Adipose tissue (tissue), 3 donors: ENCODE results near the gene DENND5A. TPM values are rescaled to one million over a fixed set of nuclear protein-coding genes. Genes with fewer than 3 reads are reported as not detected.

Source experiments
- H3K27ac ChIP-seq: one replicate; pipeline ENCODE4 v1.5.1; 2013; ENCODE audit warnings: low read depth, low read length
- WGBS, 3 donors: extraction: QIAGEN DNeasy Blood & Tissue Kit; methylation state at CpG; one replicate each; pipeline ENCODE4 v1.1.7; 2013; 5-methylcytosine and 5-hydroxymethylcytosine counted together
- polyA plus RNA-seq, 3 donors: library from polyadenylated mRNA; stranded (reverse); fragments of 200-250 nt; gene quantifications; one replicate each; pipeline ENCODE4 v1.2.3, GENCODE V29; 2013
- donor health status: healthy with polysubstance abuse.
- donor health status: Bipolar disorder and iron deficiency.
- donor health status: healthy.

Gene DENND5A
- polyA plus RNA-seq, 3 donors = 39.3 to 79.4 (median 70.3) TPM

DNA sequence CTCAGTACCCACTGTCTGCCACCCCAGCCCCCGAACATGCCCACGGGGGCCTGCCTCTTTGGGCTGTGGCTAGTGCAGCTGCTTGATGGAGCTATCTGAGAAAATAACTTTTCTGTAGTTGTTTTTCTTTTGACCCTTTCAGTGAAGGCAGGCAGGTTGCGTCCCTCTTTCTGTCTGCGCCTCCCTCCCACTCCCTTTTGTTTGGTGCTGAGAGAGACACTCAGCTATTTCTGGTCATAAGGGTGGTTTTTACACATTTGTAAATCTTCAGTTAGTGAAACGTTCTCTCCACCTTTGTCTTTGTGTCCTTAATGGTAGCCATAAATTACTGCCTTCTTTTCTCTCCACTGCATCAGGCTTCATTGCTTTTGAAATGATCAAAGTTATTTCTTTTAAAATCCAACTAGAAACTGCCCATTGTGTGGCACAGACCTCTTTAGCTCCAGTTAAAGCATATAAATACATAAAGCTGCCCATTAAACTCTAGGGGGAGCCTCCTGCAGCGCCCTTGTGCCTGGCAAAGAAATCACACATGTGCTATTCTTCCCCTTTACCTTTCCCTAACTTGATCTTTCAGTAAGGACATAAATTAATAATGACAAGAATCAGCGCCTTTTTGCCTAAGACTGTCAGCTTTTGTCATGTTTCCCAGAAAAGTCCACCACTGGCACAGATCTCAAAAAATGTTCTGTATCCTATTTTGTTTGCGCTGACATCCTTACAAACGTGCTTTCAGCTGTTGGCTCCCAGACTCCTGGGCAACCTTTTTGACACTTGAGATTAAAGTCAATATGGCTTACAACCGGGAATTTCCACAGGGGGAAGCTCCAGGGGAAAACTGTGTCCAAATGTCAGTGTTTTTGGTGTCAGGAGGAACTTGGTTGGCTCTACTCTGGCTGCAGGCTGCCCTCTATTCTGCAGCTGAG, 172.0 kb downstream of the DENND5A start:
- 55 to 78% (median 77%) methylated on average over 10 of the region's 10 CpGs for WGBS, 3 donors
- no peak overlapping the region for H3K27ac ChIP-seq

DNA sequence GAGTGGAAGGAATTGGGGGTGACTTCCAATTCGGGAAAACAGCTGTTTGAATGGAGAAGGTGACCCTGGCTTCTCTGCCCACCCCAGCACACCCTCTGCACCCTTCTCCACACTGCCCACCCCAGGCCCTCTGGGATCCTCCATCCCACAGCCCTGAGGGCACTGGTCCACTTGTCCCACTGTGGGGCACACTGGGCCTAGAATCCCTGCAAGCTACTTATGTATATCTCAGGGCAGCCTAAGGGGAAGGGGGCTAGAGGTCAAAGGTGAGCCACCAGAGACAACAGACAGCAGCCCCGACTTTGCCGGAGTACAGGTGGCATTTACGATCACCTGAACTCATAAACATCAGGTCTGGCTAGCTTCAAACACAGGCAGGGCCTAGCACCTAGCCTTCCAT, 173.1 kb downstream of the DENND5A start:
- 68 to 84% (median 80%) methylated on average over 4 of the region's 4 CpGs for WGBS, 3 donors
- no peak overlapping the region for H3K27ac ChIP-seq

DNA sequence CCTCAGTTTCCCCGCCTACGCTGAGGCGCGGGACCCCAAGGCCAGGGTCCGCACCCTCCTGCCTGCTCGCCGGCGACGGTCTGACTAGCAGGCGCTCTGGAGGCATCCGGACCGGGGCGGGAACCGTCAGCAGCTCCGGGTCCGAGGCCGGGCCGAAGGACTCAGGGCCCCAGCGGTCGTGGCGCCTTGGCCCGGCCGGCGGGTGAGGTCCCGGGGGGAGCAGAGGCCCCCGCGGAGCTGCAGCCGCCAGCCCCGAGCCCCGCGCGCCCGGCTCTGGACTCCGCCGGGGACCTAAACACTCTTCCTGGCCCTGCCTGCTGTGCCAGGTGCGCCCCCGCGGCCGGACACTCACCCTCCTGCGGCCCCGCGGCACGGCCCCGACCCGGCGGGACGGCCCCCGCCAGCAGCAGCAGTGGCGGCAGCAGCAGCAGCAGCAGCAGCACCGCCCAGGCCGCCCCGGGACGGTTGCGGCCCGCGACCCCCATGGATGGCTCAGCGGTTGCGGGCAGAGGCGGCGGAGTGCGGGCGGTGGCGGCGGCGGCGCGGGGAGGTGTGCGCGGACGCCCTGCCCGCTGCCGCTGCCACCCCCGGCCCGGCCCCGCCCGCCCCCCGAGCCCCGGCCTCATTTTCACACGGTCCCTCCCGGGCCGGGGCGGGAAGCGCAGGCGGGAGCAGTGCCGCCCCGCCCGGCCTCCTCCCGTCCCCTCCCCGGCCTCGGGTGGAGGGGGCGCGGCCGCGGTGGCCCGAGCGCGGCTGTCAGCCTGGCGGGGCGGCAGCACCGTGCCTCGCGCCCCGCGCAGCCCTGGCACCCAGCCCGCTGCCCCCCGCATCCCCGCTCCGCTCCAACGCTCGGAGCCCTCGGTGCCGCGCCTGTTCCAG, 173.9 kb downstream of the DENND5A start, which contains the start of gene SCUBE2:
TSS of gene SCUBE2 (minus strand) at position 556 of the 879 bp plus-strand sequence. CDS start at position 485, 71 bp downstream.
- WGBS, 3 donors = 1 to 3% (median 2%) methylated on average over 80 to 110 of the region's 113 CpGs
- H3K27ac ChIP-seq = no peak within 1 kb of the TSS

DNA sequence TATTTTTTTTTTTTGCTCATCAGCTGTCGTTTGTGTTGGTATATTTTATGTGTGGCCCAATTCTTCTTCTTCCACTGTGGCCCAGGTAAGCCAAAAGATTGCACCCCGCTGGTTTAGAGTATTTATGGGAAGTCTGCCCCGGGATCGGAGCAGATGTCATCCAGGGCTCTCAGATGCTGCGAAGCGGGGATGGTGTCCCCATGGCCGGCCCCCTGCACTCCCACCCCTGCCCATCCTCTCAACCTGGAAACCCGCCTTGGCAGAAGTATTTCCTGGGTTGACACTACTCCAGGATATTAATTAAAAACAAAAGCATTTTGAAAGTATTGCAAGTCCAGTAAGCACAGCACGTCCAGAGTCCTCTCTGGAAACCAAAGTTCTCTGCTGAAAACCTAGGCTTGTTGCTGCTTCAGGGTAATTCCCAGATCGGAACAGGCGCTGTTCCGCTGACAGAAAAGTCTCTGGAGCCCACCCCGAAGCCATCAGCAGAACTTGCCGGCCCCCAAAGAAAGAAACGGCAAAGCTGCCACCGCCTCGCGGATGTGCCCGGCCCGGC, 174.6 kb downstream of the DENND5A start:
- 29 to 43% (median 32%) methylated on average over 18 to 20 of the region's 20 CpGs for WGBS, 3 donors
- no peak overlapping the region for H3K27ac ChIP-seq

DNA sequence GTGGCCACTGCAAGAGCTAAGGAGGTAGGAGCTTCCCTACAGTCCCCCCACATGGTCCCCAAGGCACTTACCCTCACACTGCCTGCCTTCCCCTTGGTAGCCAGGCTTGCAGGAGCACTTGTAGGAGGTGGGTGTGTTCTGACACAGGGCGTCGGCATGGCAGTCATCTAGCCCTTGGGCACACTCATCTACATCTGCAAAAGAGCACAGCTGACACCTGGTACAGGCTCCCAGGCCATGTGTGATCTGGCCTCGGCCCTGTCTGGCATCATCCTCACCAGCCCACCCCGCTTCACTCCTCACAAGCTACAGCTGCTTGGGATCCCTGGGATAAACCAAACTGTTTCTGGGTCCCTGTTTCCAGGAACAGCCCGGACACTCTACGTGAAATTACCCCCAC, 175.5 kb downstream of the DENND5A start:
- WGBS, 3 donors = 91 to 92% (median 91%) methylated on average over 6 of the region's 6 CpGs
- H3K27ac ChIP-seq = no peak overlapping the region

DNA sequence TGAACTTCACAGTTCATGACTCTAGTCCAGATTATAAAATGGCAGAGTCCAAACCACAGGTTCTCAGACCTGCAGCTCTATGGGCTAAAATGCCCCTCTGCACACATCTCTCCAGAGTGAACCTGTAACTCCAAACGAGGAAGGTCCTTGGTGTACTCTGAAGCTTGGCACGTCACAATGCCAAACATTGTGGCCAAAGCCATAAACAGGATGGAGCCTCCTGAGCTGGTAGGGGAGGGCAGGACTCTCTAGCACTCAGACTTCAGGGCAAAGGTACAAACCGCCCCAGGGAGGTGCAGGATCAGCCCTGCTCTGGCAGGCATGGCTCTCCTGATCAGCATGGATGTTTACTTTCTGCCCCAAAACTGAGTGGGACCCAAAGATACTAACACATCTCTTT, 176.1 kb downstream of the DENND5A start:
- no peak overlapping the region for H3K27ac ChIP-seq
- WGBS, 3 donors = 47 to 82% (median 69%) methylated on average over 3 of the region's 3 CpGs

Other genes with a start within 250 kb of the DENND5A start
- 10 to 100 TPM; 10.0 to 72.2 (median 11.0) TPM for gene SCUBE2, start 173.8 kb downstream of the DENND5A start, polyA plus RNA-seq
- 1 to 10 TPM; 7.3 to 8.8 (median 8.8) TPM for gene TMEM41B, start 49.2 kb upstream of the DENND5A start, polyA plus RNA-seq
- 10 to 100 TPM; 21.0 to 45.3 (median 43.1) TPM for gene IPO7, start 119.3 kb upstream of the DENND5A start, polyA plus RNA-seq
- 10 to 100 TPM; 10.4 to 16.4 (median 11.3) TPM for gene ZNF143, start 195.7 kb upstream of the DENND5A start, polyA plus RNA-seq